HG03575 (cell line): Measurements from ENCODE around the gene CCL26.
"Not testable (repeated sequence)": the region's sequence is repeated elsewhere in the genome, so short reads cannot be mapped to it uniquely, and the experiment has no call there.

Experiments
- ATAC-seq: cut with Tn5 transposase; IDR thresholded peaks from one replicate; pipeline ENCODE4 v1.9.1; 2021; ENCODE audit not compliant: unreplicated experiment, insufficient number of reproducible peaks, low FRiP score; ENCODE audit errors: extremely low read depth

Gene CCL26

DNA sequence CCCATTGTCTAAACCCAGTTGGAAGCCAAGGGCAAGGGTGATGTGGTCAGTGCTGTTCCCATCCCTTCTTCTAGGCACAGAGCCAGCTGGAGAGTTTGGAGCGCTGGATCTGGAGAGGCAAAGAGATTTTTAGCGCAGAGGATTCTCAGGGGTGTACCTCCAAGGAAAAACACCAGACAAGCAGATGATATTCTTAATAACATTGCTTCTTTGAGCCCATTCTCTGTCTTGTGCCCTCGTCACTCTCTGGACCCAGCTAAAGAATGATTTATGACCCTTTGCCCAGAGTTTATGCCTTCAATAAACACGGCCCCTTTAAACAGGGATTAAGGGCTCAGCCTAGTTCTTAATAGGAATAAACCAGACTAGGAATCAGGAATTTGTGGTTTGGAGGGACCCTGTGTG lies 28.6 kb downstream of the CCL26 start:
- ATAC-seq = no peak

DNA sequence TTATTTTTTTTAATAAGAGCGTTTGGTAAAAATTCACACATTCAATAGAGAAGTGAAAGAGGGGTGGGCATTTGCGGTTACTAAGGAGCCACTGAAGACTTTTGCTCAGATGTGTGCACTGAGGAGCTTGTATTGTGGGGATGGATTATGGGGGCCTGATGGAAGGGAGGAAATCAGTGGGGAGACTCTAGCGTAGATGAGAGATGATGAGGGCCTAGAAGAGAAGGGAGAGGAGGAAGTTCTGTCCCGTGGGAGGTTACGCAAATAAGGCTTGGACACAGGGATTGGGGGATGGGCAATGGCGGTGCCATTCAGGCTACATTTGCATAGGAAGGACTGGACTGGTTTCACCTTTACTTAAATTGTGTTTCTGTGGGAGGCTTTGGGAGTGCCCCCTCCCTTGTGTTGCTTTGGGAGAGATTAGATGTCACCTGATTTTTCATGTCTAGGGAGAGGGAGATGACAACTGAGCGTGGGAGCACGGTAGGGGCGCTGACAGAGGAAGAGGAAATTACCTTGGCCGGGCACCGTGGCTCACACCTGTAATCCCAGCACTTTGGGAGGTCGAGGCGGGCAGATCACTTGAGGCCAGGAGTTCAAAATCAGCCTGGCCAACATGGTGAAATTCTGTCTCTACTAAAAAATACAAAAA lies 31.0 kb downstream of the CCL26 start:
- ATAC-seq = no peak

GRCh38 chr7:75739796-75740672 lies 32.0 kb downstream of the CCL26 start:
- ATAC-seq = no peak

GRCh38 chr7:75738975-75739795 lies 32.8 kb downstream of the CCL26 start:
- peak; percentile 33 for ATAC-seq

DNA sequence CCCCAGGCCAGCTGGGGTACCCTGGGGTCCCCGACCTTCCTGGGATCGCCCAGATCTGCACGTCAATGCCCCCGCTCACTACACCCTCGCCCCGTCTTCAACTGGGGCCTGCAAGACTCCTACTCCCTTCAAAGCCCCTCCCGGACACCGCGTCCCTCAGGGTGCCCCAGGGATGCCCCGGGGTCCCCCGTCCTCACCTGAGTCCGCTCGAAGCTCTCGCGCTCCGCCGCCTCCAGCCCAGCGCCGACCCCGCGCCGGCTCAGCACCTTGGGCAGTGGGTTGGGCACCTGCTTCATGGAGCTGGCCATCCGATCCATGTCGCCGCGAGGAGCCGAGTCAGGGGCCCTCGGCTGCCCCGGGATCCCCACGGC lies 33.4 kb downstream of the CCL26 start, which contains the start of gene HIP1:
Gene HIP1 (minus strand): TSS at position 338 of the 371 bp plus-strand sequence. CDS start 21 bp downstream, at position 317.
- ATAC-seq = no peak

DNA sequence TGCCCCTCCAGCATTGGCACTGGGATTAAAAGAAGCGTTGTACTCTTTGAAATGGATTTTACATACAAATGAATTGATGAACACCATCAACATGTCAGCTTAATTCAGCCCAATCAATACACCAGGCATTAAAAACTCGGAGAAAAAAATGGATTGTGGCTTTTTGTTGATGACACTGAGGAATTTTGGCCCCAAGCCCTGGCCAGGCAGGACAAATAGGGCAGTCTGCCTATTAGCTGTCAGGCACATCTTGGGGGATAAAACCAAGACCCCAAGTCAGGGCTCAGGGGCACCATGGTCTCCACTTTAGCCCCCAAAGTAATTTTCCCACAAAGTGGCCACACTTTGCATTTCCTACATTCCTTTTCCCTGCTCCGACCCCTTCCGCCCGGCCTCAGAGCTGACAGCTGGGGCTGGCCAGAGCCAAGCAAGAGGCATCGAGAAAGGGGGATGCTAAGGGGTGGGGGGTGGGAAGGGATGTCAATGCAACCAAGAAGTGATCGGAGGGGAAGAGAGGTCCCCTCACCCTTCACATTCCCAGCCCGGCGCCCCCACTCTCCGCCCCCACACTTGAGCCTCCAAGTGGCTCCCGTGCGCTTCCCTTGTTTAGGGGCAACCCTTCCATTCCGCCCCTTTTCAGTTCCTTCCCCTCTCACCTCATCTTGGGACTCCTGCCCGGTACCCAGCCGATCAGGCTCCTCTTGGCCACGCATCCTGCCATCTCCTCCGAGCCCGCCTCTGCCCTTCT lies 34.0 kb downstream of the CCL26 start:
- ATAC-seq = no peak

DNA sequence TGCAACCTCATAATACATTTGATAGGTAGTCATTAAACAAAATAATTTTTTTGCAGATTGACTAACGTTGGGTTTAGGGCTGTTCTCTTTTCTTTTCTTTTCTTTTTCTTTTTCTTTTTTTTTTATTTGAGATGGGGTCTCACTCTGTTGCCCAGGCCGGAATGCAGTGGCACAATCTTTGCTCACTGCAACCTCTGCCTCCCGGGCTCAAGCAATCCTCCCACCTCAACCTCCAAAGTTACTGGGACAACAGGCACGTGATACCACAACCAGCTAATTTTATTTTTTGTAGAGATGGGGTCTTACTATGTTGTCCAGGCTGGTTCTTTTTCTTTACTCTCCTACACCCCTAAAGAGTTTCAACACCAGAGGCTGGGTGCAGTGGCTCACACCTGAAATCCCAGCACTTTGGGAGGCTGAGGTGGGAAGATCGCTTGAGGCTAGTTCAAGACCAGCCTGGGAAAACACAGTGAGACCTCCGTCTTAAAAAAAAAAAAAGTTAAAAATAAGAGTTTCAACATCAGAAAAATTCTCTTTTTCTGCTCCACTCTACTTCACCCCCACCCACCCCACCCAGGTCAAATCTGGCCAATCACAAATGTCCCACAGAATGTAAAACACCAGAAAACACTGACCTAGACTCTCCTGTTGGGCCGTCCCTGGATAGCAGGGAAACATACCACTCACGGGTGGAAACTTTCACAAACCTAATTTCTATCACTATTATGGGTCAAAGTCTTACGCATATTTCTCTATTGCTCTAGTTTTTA lies 36.2 kb downstream of the CCL26 start:
- no peak for ATAC-seq

DNA sequence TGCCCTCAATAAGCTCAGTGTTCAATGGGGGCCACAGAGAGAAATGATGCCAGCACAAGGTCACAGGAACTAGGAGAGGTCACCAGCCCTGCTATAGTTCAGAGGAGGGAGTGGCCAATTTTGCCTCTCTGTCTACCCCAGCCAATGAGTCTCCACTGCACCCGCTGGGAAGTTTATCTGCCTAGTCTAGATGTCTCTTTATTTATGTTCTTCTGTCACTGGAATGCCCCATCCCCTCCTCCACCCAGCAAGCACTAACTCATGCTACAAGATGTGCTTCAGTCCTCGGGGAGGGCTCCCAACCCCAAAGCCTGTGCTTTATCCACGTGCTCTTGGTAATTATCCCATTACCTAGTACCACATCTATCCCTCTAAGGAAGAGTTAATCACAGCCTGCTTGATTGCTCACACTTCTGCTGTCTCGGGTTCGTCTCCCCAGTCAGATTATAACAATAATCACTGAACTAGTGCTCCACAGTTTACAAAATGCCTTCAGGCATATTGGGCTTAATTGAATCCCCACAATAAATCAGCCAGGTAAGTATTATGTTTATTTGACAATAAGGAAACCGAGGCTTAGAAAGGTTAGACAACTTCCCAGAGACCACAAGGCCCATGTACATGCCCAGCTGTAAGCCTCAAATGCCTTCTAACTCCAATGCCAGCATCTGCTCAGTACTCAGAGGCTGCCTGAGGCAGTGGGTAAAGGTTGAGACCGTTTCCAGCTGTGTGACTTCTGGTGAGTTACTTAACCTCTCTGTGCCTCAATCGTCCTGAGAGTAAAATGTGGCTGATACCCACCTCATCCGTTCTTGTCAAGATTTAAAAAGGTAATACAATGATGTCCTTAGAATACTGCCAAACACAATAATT lies 37.2 kb downstream of the CCL26 start:
- no peak for ATAC-seq

DNA sequence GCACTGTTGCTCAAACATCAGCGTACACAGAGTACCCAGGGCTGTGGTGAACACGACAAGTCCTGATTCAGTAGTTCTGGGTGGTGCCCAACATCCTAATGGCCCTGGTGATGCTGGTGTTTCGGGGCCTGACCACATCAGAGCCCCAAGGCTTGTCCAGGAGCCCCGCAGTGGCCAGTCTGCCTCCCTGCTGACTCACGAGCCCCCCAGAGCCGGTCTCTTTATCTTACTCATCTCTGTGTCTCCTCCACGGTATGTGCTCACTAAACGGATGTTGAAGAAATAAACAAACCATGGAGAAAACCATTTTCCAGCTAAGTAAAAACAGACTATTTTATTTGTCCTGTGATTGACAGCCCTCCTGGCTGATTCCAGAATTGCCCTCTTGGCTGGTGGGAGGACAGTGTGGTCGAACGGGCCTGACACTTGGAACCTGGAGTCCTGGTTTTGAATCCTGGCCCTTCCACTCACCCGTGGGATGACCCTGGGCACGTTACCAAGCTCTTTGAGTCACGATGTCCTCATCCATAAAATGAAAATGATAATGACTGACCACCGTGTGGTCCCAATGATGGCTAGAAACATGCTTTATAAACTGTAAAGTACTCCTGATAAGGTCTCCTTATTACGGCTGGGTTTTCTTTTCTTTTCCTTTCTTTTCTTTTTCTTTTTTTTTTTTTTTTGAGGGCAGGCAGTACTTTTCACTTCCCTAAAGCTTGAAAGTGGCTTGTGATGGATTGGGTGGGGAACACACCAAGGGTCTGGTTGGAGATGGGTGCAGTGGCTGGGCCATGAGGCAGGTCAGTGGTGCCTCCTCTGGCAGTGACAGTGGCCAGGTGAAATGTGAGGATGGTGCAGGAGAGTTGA lies 39.0 kb downstream of the CCL26 start:
- no peak for ATAC-seq

DNA sequence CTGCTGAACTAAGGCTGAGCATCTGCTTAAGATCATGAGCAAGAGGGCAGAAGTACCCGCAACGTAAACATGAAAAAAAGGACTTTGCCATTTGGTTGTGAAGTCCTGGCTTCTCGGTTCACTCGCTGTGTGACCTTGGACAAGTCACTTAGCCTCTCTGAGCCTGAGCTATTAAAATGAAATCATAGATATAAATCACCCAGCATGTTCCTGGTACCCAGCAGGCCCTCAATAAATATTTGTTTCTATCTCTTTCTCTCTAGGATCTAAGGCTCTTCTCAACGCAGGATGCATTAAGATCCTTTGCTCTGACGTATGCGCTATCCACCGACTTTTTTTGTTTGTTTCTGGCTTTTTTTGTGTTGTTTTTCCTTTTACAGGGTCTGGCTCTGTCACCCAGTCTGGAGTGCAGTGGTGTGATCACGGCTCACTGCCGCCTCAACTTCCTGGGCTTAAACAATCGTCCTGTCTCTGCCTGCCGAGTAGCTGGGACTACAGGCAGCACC lies 39.9 kb downstream of the CCL26 start:
- ATAC-seq = no peak

- no peak for ATAC-seq
Observed at GRCh38 chr7:75729851-75730274, 42.1 kb downstream of the CCL26 start.

DNA sequence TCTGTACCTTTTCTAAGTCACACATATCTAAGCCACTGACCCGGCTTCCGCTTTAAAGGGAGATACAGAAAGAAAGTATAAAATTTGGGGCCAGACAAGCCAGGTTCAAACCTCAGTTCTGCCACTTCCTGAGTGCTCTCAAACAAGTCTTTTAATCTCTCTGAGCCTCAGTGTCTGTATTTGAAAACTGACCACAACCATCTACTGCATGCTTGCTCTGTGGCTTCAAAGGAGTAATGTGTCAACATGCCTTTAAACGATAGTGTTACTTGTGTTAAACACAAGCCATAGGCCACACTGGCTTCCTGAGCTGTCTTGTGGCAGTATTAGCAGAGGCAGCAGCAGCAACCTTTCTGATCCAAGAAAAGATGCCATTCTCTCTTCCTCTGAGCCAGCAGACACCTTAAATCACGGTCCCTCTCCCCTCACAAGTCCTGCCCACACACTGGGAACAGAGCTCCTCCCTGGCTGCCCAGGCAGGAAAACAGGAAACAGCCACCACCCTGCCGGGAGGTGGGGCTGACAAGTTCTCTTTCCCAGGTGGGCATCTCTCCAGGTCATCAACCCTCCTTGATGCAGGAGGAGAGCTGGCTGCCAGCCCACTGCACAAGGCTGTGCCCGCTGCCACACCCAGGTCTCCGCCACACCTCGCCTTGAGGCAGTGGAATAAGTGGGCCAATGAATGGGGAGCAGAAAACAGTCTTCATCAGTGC lies 44.0 kb downstream of the CCL26 start:
- no peak for ATAC-seq

DNA sequence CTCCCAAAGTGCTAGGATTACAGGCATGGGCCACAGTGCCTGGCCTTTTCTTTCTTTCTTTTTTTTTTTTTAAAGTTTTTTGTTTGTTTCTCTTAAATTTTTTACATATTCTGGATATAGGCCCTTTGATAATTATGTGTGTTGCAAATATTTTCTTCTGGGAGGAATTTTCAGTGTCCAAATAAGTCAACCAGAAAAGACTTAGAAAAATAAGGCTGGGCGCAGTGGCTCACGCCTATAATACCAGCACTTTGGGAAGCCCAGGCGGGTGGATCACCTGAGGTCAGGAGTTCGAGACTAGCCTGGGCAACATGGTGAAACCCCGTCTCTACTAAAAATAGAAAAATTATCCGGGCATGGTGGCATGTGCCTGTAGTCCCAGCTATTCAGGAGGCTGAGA lies 44.7 kb downstream of the CCL26 start:
- ATAC-seq = not testable (repeated sequence)

GRCh38 chr7:75725306-75725705 lies 46.7 kb downstream of the CCL26 start:
- ATAC-seq = no peak

DNA sequence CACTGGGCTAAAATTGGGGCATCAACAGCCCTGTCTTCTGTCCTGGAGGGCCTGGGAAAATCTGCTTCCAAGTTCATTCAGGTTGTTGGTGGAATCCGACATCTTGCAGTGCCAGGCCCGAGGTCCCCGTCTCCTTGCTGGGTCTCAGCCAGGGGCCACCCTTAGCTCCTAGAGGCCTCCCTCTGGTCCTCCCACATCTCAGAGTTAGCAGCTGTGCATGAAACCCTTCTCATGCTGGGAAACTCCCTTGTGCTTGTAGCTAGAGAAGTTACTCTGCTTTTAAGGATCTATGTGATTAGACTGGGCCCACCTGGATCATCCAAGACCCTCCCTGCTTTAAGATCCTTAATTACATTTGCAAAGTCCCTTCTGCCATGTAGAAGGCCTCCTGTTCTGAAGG lies 48.6 kb downstream of the CCL26 start:
- ATAC-seq = no peak

DNA sequence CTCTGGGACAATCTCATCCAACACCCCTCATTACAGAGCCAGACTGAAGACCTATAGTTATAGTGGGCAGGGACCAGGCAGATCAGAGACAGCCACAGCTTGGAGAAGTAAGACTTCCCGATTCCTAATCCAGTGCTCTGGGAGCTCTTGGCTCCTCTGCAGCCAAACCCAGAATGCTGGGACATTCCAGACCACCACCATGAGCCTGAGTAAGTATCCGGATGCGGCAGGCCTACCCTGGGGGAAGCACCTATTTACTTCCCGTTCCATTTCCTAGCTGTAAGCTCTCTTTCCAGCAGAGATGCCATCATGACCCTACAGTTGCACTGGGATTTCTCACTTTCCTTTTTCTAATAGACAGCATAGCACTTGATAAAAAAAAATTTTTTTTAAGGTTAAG lies 49.6 kb downstream of the CCL26 start:
- ATAC-seq = no peak
